Transverse colon (tissue), 4 donors: Measurements from ENCODE around the gene BRI3BP. TPM values are rescaled to one million over a fixed set of nuclear protein-coding genes. Genes with fewer than 3 reads are reported as not detected.
A peak's percentile ranks its signal among the peaks of the same experiment; 100 is the strongest.
"Not testable (repeated sequence)": the region's sequence is repeated elsewhere in the genome, so short reads cannot be mapped to it uniquely, and the experiment has no call there.

Source experiments
- DNase-seq: peaks from one replicate; pipeline ENCODE4 v3.0.0-alpha.2; 2019
- H3K27ac ChIP-seq, 4 donors: fragments of 200-600 bp; sonication (generic); 2 replicates each; pipeline ENCODE4 v1.5.1; 2016 to 2018; ENCODE audit warnings: inconsistent platforms in 4 of 4
- H3K27me3 ChIP-seq: fragments of 200-600 bp; sonication (generic); 2 replicates; pipeline ENCODE4 v1.5.1; 2017; ENCODE audit warnings: inconsistent platforms
- H3K36me3 ChIP-seq, 4 donors: fragments of 200-600 bp; sonication (generic); 2 replicates each; pipeline ENCODE4 v1.5.1; 2017 to 2019; ENCODE audit warnings: inconsistent platforms in 4 of 4
- H3K4me1 ChIP-seq, 4 donors: fragments of 200-600 bp; sonication (generic); 2 replicates each; pipeline ENCODE4 v1.5.1; 2017 to 2020; ENCODE audit warnings: inconsistent platforms in 4 of 4
- H3K4me3 ChIP-seq, 4 donors: fragments of 200-600 bp; sonication (generic); 1 replicate in 1 of 4; 2 replicates in 3 of 4; pipeline versions ENCODE4 v1.5.1 to v1.6.1; 2017 to 2019; ENCODE audit warnings: inconsistent platforms in 4 of 4
- H3K9me3 ChIP-seq, 2 donors: fragments of 200-600 bp; sonication (generic); 2 replicates each; pipeline ENCODE4 v1.5.1; 2017 to 2019; ENCODE audit warnings: inconsistent platforms in 2 of 2
- EP300 ChIP-seq: sonication (generic); formaldehyde crosslinking; IDR thresholded peaks from one replicate; pipeline ENCODE4 v1.6.1; 2017; ENCODE audit warnings: antibody characterized with exemption, low read depth
- POLR2A ChIP-seq: fragments of 450-650 bp; IDR thresholded peaks from one replicate; pipeline ENCODE4 v1.6.1; 2016; ENCODE audit warnings: antibody characterized with exemption, mild to moderate bottlenecking, moderate library complexity
- POLR2AphosphoS5 ChIP-seq, 3 donors: sonication (generic); formaldehyde crosslinking; IDR thresholded peaks; one replicate each; pipeline ENCODE4 v1.6.1; 2016; ENCODE audit warnings: antibody characterized with exemption in 3 of 3
- WGBS, 2 donors: methylation state at CpG; one replicate each; pipeline ENCODE4 v1.1.5; 2018; ENCODE audit warnings: low coverage in 1 of 2; 5-methylcytosine and 5-hydroxymethylcytosine counted together
- in situ Hi-C, 4 donors: fragments of 200-750 bp; cut with MboI; loops; one replicate each; pipeline versions ENCODE4 v1.15.0 to v1.15.1; 2017; ENCODE audit warnings: low sequenced_read_pairs in 3 of 4, low pct_ligation_motif_present in 1 of 4, low pct_unique_long_range_greater_than_20kb in 1 of 4
- intact Hi-C: fragments of 100-400 bp; cut with DNase I; formaldehyde crosslinking; loops from one replicate; pipeline ENCODE4 v1.15.1; 2023; ENCODE audit warnings: low total_unique reads
- total RNA-seq, 4 donors: library from RNA; depleted of rRNA; stranded (reverse); fragments of >200 nt; gene quantifications; one replicate each; pipeline ENCODE4 v1.1.0, GENCODE V29; 2016
- TF ChIP-seq, protein P1 (sequence below), 5 experiments: fragments of 200-600 bp in 3 of 5; fragments of 450-650 bp in 2 of 5; sonication (generic) in 3 of 5; IDR thresholded peaks; 1 replicate in 2 of 5; 2 replicates in 3 of 5; pipeline ENCODE4 v1.5.1; 2016 to 2017; ENCODE audit warnings: antibody characterized with exemption in 5 of 5, inconsistent platforms in 3 of 5, mild to moderate bottlenecking in 2 of 5, moderate library complexity in 1 of 5

The BRI3BP gene
- total RNA-seq, 4 donors from 2014 or later: 14.2 to 38.5 (median 23.1) TPM

DNA sequence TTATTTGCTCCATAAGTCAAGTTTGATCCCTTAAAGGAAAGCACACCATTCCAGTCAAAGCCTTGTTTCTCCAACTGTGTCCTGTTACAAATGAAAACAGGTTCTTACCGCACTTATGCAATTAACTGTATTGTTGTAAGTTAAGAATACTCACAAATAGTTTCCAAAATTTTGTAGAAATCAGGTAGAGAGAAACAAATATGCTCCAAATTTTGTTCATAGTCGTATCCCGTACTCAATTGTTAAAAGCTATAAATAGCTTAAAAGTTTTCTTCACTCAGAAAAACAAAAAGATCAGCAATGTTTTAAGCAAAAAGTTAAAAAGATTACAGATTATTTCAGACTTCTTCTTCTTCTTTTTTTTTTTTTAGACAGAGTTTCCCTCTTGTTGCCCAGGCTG lies 67.8 kb downstream of the BRI3BP start:
- no peaks in the 10 kb centered on the region for H3K9me3 ChIP-seq
- no peak for DNase-seq
- no peaks in the 10 kb centered on the region for H3K27me3 ChIP-seq
- H3K27ac ChIP-seq: no peak overlapping the region
- intact Hi-C loops (no loop called here), in situ Hi-C loops (no loop called here)
- 95 to 97% methylated on average over 3 of the region's 3 CpGs for WGBS, 2 donors
- H3K4me1 ChIP-seq: peaks cover 0 to 14% (median 10%) of the 10 kb centered on the region in 4 donors
- TF ChIP-seq, protein P1, sequence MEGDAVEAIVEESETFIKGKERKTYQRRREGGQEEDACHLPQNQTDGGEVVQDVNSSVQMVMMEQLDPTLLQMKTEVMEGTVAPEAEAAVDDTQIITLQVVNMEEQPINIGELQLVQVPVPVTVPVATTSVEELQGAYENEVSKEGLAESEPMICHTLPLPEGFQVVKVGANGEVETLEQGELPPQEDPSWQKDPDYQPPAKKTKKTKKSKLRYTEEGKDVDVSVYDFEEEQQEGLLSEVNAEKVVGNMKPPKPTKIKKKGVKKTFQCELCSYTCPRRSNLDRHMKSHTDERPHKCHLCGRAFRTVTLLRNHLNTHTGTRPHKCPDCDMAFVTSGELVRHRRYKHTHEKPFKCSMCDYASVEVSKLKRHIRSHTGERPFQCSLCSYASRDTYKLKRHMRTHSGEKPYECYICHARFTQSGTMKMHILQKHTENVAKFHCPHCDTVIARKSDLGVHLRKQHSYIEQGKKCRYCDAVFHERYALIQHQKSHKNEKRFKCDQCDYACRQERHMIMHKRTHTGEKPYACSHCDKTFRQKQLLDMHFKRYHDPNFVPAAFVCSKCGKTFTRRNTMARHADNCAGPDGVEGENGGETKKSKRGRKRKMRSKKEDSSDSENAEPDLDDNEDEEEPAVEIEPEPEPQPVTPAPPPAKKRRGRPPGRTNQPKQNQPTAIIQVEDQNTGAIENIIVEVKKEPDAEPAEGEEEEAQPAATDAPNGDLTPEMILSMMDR (IDR thresholded peaks at IDR 0.05): no peak
- no peak for TF ChIP-seq POLR2AphosphoS5 (IDR thresholded peaks at IDR 0.05)
- TF ChIP-seq EP300: no peak
- no peak for TF ChIP-seq POLR2A
- H3K36me3 ChIP-seq: no peaks in the 10 kb centered on the region
- H3K4me3 ChIP-seq: no peak overlapping the region

DNA sequence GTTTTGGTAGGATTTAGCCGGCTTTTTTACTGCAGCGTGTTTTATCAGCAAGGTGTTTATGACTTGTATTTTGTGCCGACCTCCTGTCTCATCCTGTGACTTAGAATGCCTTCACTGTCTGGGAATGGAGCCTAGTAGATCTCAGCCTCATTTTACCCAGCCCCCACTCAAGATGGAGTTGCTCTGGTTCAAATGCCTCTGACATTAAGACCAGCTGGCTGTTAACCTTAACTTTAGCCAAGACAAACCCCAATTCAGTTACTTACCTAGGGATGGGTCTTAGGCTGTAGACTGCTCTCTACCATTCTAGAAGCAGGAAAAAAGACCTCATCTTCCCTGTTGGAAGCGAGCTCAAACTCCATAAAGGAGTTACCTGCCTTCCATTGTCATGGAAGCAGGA lies 70.1 kb downstream of the BRI3BP start:
- H3K36me3 ChIP-seq, H3K27ac ChIP-seq, intact Hi-C loops, H3K27me3 ChIP-seq, in situ Hi-C loops, H3K9me3 ChIP-seq, DNase-seq, H3K4me3 ChIP-seq: not testable (repeated sequence)
- WGBS, 2 donors: 76 to 100% methylated on average over 1 to 4 of the region's 4 CpGs
- peaks cover 0 to 22% (median 17%) of the 10 kb centered on the region in 4 donors for H3K4me1 ChIP-seq

DNA sequence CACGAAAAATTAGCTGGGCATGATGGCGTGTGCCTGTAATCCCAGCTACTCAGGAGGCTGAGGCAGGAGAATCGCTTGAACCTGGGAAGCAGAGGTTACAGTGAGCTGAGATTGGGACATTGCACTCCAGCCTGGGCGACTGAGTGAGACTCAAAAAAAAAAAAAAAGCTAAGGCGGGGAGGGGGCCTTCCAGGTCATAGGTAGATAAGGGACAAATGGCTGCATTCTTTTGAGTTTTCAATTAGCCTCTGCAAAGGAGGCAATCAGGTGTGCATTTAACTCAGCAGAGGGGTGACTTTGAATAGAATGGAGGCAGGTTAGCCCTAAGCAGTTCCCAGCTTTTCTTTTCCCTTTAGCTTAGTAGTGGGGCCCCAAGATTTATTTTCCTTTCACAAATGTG lies 71.0 kb downstream of the BRI3BP start:
- H3K9me3 ChIP-seq: no peaks in the 10 kb centered on the region
- intact Hi-C loops: no loop called here
- no peaks in the 10 kb centered on the region for H3K36me3 ChIP-seq
- H3K4me3 ChIP-seq: peak overlapping the region in 3 of 4 donors; percentile 86 to 95 (median 87)
- 52 to 72% methylated on average over 3 to 5 of the region's 5 CpGs for WGBS, 2 donors
- in situ Hi-C loops: no loop called here
- TF ChIP-seq POLR2A (no peak), POLR2AphosphoS5 (IDR thresholded peaks at IDR 0.05) (no peak)
- TF ChIP-seq, protein P1 (IDR thresholded peaks at IDR 0.05): no peak
- H3K27ac ChIP-seq: no peak overlapping the region
- H3K27me3 ChIP-seq: no peaks in the 10 kb centered on the region
- peaks cover 0 to 22% (median 17%) of the 10 kb centered on the region in 4 donors for H3K4me1 ChIP-seq
- no peak for DNase-seq

DNA sequence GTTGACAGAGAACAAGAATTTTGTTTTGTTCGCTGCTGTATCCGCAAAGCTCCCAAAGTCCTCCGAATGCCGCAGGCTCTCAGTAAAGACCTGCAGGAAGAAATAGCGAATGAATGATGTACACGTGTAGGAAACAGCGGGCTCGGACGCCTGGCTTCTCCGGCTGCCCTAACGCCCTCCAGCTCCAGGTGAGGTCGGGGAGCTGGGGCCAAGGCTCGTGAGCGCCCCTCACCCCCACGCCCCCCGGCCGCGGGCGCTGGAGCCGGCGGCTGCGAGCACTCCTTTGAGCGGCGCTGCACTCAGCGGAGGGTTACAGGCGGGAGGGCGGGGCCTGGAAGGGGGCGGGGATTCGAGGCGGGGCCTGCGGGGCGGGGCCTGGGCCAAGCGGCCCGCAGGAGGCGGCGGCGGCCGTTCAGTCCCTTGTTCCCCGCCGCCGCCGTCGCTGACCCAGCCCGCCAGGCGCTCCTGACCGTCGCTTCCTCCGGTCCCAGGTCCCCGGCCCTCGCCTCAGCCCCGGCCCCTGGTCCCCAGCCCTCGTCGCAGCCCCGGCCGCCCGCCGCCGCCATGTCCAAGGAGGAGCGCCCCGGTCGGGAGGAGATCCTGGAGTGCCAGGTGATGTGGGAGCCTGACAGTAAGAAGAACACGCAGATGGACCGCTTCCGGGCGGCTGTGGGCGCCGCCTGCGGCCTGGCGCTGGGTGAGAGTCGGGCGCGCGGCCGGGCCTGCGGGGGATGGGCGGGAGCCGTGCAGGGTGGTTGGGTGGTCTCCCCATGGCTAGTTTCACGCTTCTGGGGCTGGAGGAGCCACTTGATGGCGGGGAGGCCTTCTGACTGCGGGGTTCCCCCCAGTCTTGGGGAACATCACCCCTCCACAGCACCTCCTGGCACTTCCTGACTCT lies 71.8 kb downstream of the BRI3BP start, which contains the start of gene AACS:
AACS (plus strand) TSS at position 415 of the 898 bp plus-strand sequence; CDS start at position 565, 150 bp downstream.
- TF ChIP-seq EP300 (no peak), POLR2A (peak; percentile 56), POLR2AphosphoS5 (IDR thresholded peaks at IDR 0.05) (peak in 2 of 3 donors; percentile 56 to 70)
- TF ChIP-seq, protein P1 (IDR thresholded peaks at IDR 0.05): no peak
- Histone ChIP-seq H3K9me3 (no peaks in the 10 kb centered on the region), H3K36me3 (no peaks in the 10 kb centered on the region), H3K4me3 (peak within 1 kb of the TSS; percentile 63 to 95 (median 86)), H3K27ac (peak within 1 kb of the TSS; percentile 79 to 85 (median 84)), H3K4me1 (peaks cover 0 to 22% (median 17%) of the 10 kb centered on the region in 4 donors), H3K27me3 (no peaks in the 10 kb centered on the region)
- in situ Hi-C loops: no loop called here
- WGBS, 2 donors: 0 to 1% methylated on average over 1 to 34 of the region's 80 CpGs
- intact Hi-C loops: no loop called here
- DNase-seq: peak; percentile 83
